GM18507 (cell line): ENCODE results near the gene CALCOCO2.
"Not testable (repeated sequence)": the region's sequence is repeated elsewhere in the genome, so short reads cannot be mapped to it uniquely, and the experiment has no call there.

Experiments used
- DNase-seq: peaks from one replicate; pipeline ENCODE4 v3.0.0; 2011; ENCODE audit warnings: low read depth; ENCODE audit not compliant: insufficient read length; ENCODE audit errors: extremely low spot score
- FAIRE-seq: peaks from 2 replicates; lab custom pipeline; 2011; peaks lifted over from hg19 to GRCh38; lab: Jason Lieb, UNC

The CALCOCO2 gene, protein sequence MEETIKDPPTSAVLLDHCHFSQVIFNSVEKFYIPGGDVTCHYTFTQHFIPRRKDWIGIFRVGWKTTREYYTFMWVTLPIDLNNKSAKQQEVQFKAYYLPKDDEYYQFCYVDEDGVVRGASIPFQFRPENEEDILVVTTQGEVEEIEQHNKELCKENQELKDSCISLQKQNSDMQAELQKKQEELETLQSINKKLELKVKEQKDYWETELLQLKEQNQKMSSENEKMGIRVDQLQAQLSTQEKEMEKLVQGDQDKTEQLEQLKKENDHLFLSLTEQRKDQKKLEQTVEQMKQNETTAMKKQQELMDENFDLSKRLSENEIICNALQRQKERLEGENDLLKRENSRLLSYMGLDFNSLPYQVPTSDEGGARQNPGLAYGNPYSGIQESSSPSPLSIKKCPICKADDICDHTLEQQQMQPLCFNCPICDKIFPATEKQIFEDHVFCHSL

DNA sequence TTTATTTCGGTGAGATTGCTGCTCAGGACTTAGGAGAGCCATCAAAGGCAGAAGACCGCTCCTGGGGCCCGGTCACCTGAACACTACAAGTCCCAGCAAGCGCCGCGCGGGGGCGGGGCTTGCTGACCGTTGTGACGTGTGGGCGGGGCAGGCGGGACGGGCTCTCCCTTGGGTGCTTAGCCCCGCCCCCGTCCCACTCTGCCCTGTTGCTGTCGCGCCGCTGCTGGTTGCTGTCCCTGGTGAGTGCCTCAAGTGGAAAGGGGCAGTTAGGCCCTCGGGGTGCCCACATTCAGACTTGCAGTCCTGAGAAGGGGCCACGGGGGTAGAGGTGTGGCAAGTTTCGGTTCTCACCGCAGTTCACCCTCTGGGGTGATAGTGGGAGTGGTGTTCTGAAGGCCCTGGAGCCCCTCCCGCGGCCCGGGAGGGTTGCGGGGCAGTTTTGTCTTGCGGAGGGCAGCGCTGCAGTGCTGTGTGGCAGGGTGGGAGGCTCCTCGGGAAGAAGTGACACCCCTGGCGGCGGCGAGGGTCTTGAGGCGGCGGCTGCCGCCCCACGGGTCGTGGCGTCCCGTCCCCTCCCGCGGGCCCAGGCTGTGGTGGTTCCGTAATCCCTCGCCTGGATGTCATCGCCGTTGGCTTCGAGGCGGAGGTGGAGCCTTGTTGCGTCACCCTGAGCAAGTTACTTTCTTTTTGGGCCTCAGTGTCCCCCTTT is at the start of gene CALCOCO2:
CALCOCO2 (plus strand) TSS at position 196 of the 709 bp plus-strand sequence. CDS start 10,673 bp downstream, outside the sequence.
- DNase-seq (peak; percentile 89), FAIRE-seq (peak; percentile 86)

DNA sequence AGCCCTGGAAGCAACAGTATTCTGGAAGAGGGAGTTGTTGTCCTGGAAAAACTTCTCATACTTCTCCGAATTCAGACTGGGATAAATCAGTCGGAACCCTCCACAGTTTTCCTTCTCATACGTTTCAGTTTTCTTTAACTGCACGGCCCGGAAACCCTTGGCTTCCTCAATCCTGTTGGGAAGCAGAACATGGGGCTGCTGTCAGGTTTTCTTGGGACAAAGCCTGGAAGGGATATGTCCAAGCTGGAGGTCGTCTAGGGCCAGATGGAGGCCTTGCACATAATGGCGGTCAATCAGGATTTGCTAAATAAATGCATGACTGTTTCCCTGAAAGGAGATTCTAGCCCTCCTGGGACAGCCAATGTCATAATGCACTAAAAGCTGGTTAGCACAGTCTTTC is 43.0 kb upstream of the CALCOCO2 start:
- FAIRE-seq = no peak
- DNase-seq = no peak

DNA sequence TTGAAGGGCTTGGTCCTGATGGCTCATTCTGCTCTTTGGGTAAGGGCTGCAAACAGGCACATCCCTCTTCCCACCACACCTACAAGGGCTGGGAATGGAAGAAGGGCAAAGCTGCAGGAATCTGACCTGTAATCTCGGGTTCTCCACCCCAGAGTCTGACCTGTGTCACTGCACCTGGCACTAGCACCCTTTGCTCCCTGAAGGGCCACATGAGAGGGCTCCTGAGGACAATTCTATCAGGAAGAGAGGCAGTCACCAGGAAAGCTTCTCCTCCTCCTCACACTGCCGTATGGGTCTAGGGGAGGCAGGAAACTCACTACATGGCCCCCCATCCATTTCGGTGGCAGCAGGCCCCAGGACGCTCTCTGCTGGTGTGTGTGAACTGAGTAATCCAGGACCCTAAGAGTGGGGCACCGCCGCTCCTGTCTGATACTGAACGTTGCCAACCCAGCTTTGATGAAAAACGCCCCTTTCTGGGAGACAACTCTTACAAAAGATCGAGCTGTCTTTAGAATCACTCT is 40.2 kb upstream of the CALCOCO2 start:
- no peak for DNase-seq
- FAIRE-seq = no peak

DNA sequence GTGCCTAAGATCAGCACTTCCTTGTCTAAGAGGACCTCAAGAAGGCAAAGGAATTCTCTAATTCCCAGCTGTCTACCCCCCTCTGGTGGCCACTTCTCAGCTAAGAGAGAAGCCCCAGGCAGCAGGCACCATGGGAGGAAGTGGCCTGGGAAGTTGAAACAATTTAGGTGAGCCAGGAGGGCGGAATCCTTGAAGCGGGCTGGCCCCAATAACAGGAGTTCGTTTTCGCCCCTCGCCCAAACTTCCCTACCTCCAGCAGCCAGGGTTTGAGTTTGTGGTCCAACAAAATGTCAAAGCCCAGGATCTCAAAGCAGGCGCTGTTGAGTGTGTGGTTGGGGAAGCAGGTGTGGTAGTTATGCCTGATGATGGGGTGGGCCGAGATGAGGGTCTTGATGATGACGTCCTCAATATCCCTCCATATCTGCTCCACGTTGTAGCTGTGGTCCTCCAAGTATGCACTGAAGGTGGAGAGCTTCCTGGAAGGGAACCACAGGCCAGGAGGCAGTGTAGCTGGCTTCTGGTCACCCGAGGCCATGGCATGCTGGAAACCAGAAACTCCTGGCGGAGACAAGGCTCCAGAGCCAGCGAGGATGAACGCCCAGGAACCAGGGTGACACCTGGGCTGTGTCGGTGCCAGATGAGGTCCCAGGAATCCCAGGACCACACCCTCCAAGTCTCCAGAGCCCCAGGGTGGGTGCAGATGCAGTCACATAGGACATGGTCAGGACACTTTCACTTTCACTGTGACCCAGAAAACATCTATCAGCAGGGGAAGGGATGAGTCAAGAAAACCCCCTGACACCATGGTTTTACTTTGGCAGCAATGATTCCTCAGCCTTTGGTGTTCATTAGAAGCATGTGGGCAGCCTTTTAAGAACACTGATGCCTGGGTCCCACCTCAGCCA is 39.5 kb upstream of the CALCOCO2 start:
- peak; percentile 45 for DNase-seq
- FAIRE-seq = peak; percentile 87

DNA sequence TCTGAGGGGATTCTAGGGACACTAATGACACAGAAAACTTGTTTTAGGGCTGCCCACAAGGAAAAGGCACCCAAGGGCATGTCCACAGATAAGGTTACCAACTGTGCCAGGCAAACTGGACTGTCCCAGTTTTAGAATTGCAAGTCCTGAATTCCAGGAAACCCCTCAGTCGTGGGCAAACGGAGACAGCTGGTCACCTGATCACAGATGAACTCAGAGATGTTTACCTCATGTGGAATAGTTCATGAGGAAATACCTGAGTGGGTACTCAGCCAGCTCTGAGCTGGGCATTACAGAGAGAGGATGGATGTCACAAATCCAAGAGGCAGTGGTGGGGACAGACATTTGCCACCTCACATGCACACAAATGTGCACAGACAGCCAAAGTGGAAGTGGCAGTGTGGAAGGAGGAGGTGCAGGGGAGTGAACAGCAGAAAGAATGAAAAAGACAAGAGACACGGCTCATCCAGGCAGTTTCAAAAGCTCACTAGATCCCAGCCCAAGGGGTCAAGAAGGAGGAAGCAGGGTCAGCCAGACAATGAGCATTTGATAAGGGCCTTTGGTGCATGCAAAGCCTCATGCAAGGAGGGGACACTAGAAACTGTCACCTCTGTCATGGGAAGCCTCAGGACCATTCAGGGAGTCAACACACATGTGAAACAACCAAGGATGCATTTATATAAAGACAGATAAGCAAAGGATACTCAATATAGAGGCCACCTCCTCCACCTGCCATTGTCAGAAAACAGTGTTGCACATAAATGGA is 38.6 kb upstream of the CALCOCO2 start:
- DNase-seq (no peak), FAIRE-seq (no peak)

DNA sequence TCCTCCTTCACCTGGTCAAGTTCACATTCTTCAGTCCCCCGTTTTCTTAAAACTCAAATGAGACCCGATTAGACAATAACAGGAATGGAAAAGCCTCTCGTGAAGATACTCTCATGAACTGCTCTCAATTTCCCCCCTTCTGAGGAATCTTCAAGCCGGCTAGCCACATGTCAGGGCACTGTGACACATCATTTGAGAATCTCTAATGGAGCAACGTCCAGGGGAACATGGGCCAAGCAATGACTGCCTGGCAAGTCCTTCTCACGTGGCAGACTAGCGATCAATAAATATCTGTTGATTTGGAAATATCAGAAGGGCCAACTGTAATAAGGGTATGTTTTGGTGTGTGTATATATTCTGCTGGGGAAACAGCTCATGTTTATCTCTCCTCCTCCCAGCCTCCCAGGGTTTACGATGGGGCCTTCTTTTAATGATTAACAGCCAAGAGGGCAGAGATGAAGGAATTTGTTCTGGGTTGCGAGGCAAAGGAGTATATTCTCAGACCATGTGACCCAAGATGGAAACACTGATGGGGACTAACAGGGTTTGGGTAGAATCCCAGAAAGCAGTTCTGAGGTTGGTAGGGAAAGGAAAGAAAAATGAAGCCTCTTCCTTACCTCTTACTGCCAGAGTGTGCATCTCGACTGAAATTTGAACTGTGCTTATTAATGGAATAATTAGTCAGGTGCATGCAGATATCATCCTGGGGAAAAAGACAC is 35.2 kb upstream of the CALCOCO2 start:
- no peak for DNase-seq
- FAIRE-seq = no peak

DNA sequence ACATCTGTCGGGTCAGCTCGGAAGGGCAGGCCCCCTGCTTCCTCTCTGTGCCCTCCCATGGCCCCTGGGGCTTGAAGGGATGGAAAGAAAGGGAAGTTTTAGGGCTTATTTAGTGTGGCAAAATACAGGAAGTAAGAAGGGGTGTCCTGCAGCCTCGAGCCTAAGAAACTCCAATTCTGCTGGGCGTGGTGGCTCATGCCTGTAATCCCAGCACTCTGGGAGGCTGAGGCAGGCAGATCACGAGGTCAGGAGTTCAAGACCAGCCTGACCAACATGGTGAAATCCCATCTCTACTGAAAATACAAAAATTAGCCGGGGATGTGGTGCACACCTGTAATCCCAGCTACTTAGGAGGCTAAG is 34.7 kb upstream of the CALCOCO2 start:
- FAIRE-seq, DNase-seq: not testable (repeated sequence)

DNA sequence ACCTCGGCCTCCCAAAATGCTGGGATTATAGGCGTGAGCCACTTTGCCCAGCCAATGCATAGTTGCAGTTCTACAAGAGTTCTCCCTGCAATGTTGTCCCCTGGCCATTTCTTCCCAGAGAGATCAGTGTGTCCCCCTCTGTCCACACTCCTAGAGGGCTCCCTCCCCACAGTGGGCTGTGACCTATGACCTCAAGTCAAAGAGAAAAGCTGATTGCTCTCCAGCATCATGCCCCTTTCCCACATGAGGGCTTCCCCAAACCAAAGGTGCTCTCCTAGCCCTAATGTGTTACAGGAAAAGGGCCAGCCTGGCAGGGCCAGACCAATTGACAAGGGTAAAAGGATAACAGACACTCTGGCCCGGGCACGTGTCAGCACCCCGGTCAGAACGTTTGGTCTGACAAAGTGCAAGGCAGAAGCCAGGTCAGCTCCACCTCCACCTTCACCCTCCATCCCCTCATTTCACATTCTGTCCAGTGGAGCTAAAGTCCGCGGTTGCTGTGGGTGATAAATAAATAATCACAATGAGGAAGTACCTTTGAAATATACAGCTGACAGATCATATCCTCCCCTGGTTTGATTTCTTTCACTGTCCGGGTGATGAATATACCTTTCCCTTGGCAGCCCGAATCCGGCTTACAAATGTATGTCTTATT is 31.6 kb upstream of the CALCOCO2 start:
- DNase-seq (no peak), FAIRE-seq (no peak)

DNA sequence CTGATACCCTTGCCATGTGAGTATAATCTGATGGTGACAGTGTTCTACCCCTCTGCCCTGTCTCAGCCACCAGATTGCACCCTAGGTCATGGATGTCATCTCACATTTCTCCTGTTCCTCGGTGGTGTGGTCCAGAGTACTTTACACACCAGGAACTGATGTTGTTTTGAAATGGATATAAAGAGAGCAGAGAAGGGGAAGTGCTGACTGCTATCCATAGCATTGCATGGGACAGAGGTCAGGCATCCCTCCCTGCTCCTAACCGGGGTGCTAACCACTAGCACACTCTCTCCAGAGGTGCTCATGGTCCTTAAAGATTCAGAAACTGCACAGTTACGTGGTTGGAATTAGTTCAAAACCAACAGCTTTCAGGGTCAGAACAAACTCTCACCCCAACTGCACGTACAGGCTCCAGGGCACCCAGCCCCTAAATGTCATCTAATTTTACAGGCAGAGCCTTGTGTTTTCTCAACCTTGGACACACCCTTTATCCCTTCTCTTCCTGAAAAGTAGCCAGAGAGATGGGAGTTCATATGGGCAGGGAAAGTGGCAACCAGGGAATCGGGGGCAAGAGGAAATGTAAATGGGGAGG is 30.1 kb upstream of the CALCOCO2 start:
- FAIRE-seq (no peak), DNase-seq (no peak)

DNA sequence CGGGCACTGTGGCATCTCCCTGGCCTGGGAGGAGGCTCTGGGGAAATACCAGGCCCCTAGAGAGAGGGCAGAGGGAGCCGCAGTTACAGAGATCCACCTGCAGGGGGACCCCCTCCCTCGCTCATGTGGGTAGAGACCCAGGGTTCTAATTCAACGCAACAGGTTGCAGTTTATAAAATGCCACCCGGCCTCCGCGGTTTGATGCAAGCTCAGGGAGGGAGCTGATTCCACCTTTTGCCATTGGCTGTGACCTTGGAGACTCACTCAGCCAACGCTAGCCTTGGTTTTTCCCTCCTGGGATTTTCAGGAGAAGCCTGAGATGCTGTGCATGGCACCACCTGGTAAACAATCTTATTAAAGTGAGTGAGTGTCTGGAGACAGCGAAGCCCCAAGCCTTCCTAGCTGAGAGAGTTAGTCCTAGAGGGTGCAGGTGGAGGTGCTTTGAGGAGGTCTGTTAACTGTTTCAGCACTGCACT is 25.9 kb upstream of the CALCOCO2 start:
- peak; percentile 72 for FAIRE-seq
- DNase-seq = peak; percentile 69

DNA sequence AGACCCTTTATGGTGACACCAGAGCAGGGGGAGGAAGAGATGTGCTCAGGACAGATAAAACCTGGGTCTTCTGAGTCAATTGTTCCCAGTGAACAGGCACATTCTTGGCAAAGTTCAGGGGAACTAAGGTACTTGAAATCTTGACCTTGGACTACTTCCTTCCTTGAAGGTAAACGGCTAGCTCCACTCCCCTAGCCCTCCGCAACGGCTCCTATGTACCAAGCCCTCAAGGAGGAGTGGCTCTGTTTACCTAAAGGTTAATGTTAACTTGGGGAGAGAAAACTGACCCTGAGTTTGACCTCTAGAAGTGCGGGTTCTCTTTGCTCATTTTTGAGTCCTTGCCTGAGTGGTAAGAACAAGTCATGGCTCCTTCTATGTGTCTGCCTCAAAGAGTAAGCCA is 21.7 kb upstream of the CALCOCO2 start:
- DNase-seq (no peak), FAIRE-seq (no peak)

DNA sequence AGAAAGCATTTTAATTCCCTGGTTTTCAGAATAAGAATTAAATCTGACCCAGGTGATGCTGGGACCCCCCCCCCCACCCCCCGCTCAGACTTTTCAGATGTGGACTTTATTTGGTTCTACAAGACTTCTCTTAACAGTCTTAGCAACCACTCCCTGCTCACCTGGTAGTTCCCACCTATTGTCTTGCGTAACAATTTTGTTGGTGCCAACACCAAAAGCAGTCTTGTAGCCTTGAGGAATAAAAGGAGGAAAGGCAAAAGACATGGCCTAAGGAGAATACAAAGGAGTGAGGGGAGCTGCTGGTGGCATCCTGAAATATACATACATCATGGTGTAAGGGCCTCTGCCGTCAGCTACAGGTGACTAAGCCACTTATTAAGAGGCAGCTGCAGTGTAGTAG is 18.8 kb upstream of the CALCOCO2 start:
- FAIRE-seq (no peak), DNase-seq (no peak)

DNA sequence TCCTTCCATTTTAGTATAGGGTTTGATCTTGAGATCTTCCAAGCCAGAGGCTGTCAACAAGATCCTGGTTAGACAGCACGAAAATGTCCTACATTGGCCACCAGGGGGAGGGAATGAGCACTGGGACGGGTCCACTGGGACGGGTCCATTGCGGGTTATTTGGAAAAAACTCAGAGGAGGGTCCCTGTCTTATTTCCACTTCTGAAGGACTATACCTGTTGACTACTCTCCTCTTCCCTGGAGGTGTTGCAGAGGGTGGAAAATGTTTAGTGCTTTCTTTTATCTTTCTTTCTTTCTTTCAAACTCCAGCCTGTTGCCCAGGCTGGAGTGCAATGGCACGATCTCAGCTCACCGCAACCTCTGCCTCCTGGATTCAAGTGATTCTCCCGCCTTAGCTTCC is 16.3 kb upstream of the CALCOCO2 start:
- FAIRE-seq (peak; percentile 78), DNase-seq (peak; percentile 67)

DNA sequence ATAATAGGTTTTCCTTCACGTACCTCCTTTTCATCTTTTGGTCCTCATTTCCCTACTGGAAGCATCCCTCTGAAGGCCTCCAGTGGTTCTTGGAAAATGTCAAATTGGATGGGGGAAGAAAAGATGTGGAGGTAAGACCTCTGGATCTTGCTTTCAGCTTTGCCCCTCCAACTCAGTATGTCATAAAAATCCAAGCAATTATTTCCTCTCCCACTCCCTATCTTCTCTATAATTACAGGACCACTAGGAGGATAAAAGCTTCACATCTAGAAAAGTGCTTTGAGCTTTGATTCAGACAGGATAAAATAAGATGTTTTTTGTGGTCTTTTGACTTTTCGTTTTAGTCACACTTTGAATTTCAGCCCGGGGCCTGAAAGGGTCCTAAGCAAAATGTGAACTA is 15.5 kb upstream of the CALCOCO2 start:
- FAIRE-seq (no peak), DNase-seq (no peak)

DNA sequence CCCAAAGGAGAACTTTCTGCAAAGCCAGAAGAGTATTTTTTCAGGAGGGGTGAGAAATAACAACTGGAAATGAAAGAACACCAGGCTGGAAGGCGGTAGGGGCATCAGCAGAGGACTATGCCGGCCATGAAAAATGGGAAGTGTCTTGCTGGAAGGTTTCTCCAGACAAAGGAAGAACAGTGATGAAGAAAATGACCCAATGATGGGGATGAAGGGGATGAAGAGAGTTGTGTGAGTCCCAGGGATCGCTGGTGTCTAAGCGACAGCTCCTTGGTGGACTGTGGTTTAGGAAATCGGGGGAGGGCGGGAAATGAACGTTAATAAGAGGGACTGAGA is 14.4 kb upstream of the CALCOCO2 start:
- DNase-seq (no peak), FAIRE-seq (no peak)

DNA sequence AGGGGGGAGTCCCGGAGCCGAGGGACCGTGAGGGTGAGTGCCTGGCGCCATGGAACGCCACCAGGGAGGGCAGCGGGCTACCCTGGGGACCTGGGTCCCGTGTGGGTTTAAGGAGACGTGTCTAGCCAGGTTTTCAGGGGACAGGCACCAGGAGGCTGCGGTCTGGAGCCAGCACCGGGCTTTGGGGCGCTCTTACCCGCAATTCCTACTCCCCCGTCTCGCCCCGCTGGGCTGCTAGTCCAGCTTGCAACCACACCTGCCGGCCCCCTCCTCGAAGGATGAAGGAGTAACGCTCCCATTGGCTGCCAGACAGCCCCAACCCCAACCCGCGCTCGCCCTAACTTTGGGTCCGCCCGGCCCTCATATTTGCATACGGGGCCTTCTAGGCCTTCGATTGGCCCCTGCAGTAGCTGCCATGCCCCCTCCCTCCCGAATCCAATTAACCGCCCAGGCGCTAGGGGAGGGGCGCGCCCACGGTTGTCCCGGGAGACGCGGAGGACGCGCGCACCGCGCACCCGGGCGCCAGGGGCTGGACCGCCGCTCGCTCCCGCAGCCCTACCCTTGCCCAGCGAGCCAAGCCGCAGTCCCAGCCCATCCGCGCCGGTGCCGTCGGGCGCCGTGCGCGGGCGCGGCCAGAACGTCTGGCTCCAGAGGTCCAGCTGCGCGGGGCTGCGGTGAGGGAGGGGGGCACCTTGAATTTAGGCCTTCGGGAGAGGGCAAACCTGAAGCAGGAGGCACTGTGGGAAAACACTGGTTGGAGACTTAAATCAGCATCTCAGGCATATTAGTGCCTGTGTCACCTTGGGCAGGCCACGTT is 13.9 kb upstream of the CALCOCO2 start, which contains the start of gene TTLL6:
TTLL6 (minus strand) TSS at position 456 of the 817 bp plus-strand sequence; CDS start at position 299, 157 bp downstream.
- peak; percentile 69 for DNase-seq
- peak; percentile 72 for FAIRE-seq
